Neural progenitor cell (in vitro differentiated cells): ENCODE results near the gene SLC17A2.
A peak's percentile ranks its signal among the peaks of the same experiment; 100 is the strongest.

Source experiments
- CTCF ChIP-seq: fragments of 200-600 bp; sonication (generic); IDR thresholded peaks from 2 replicates; pipeline ENCODE4 v1.5.1; 2017; ENCODE audit warnings: antibody characterized with exemption, mild to moderate bottlenecking
- EZH2 ChIP-seq: fragments of 200-600 bp; sonication (generic); IDR thresholded peaks from 2 replicates; pipeline ENCODE4 v1.6.1; 2017; ENCODE audit warnings: antibody characterized with exemption, mild to moderate bottlenecking, moderate library complexity
- EZH2phosphoT487 ChIP-seq: fragments of 200-600 bp; sonication (generic); IDR thresholded peaks from 2 replicates; pipeline ENCODE4 v1.6.1; 2017; ENCODE audit warnings: antibody characterized with exemption

- TF ChIP-seq CTCF: peak; percentile 27
- no peak for TF ChIP-seq EZH2phosphoT487
- TF ChIP-seq EZH2: no peak
Observed at GRCh38 chr6:25882051-25882496, 48.4 kb downstream of the SLC17A2 start.
